ENCODE data around the gene LILRA5.
"Not testable (repeated sequence)": the region's sequence is repeated elsewhere in the genome, so short reads cannot be mapped to it uniquely, and the experiment has no call there.

DNA sequence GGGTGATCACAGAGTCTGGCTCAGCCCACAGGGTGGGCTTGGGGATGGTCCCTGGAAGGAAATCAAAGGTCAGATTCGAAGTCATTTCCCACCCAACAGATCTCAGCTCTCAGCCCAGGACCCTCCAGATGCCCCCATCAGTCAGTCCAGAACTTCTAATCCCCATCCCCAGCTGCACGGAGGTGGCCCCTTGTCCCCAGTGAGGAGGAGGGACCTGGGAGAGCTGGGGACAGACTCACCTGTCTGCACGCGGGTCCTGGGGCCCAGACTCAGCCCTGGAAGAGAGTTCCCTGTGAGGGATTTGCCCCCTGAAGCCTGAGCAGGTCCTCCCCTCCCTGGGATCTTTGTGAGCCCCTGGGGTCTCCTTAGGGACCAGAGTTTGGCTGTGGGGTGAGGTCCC lies 32.9 kb downstream of the LILRA5 start:
- not testable (repeated sequence) for TF ChIP-seq MEF2A (IDR thresholded peaks at IDR 0.05; ENCODE audit: borderline replicate concordance, low read depth); SIN3A (IDR thresholded peaks at IDR 0.05; ENCODE audit: borderline replicate concordance, low read depth, low read length); GABPA (IDR thresholded peaks at IDR 0.05; ENCODE audit: low read depth); RFX5 (IDR thresholded peaks at IDR 0.05; ENCODE audit: low read length)
- TF ChIP-seq, protein P1, sequence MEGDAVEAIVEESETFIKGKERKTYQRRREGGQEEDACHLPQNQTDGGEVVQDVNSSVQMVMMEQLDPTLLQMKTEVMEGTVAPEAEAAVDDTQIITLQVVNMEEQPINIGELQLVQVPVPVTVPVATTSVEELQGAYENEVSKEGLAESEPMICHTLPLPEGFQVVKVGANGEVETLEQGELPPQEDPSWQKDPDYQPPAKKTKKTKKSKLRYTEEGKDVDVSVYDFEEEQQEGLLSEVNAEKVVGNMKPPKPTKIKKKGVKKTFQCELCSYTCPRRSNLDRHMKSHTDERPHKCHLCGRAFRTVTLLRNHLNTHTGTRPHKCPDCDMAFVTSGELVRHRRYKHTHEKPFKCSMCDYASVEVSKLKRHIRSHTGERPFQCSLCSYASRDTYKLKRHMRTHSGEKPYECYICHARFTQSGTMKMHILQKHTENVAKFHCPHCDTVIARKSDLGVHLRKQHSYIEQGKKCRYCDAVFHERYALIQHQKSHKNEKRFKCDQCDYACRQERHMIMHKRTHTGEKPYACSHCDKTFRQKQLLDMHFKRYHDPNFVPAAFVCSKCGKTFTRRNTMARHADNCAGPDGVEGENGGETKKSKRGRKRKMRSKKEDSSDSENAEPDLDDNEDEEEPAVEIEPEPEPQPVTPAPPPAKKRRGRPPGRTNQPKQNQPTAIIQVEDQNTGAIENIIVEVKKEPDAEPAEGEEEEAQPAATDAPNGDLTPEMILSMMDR (IDR thresholded peaks at IDR 0.05), result not testable (repeated sequence)
- TF ChIP-seq, protein P2, sequence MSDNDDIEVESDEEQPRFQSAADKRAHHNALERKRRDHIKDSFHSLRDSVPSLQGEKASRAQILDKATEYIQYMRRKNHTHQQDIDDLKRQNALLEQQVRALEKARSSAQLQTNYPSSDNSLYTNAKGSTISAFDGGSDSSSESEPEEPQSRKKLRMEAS (IDR thresholded peaks at IDR 0.05; ENCODE audit: low read depth), result not testable (repeated sequence)

Data from SK-N-SH (cell line).